ENCODE data around the gene COL25A1. TPM values are rescaled to one million over a fixed set of nuclear protein-coding genes. Genes with fewer than 3 reads are reported as not detected.
A peak's percentile ranks its signal among the peaks of the same experiment; 100 is the strongest.

Gene COL25A1
- 1.1 TPM for polyA plus RNA-seq (2013, experiment 1 of 2; ENCODE audit: insufficient read length)
- 3.0 TPM for polyA plus RNA-seq (2013, experiment 2 of 2; ENCODE audit: insufficient read length)

DNA sequence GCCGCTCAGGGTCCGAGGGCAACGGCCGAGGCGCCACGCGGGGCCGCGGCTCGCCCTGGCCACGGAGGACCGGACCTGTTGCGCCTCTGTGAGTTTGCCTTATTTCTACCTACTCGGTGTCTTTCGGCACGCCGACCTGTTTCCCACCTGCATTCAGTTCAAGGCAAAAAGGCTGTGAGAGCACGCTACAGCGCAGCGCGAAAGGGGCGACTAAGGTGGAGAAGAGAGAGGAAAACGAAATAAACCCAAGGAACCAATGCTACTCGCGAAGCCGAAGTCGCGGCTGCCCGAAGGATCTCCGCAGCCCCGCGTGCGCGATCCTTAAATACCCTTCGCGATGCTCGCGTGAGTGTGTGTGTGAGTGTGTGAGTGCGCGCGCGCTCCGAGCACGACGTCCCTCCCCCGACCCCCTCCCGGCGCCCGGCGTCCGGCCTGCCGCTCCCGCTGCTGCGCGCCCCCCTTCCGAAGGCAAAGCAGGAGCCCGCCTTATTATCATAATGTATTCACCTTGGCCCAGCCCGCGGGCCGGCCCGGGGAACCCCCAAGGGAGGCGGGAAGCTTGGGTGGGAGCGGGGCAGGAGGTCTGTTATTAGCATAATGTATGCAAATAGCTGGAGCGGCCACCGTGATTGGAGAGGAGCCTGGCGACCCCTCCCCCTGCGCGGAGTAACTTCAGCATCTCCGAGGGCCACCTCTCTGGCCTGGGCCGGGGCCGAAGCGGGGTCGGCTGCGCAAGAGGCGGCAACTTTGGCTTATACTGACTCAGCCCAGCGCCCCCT, at the start of gene COL25A1:
Gene COL25A1 (minus strand): TSS at position 298 of the 779 bp plus-strand sequence.
- peak; percentile 63 for DNase-seq

DNA sequence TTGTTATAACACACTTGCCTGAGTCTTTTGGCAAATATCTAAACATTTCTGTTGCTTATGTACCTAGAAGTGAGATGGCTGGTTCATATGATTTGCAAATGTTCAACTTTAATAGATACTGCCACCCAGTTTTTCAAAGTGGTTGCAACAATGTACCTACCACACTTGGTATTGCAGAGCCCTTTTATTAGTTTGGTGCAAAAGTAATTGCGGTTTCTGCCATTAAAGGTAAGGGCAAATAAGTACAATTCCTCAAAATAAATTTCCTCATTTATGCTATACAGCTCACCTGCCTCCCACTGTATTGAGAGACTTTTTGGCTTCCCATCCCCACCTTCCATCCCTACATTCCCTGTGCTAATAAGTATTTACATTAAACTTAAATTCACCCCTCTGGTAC, 47.7 kb upstream of the COL25A1 start:
- no peak for DNase-seq

DNA sequence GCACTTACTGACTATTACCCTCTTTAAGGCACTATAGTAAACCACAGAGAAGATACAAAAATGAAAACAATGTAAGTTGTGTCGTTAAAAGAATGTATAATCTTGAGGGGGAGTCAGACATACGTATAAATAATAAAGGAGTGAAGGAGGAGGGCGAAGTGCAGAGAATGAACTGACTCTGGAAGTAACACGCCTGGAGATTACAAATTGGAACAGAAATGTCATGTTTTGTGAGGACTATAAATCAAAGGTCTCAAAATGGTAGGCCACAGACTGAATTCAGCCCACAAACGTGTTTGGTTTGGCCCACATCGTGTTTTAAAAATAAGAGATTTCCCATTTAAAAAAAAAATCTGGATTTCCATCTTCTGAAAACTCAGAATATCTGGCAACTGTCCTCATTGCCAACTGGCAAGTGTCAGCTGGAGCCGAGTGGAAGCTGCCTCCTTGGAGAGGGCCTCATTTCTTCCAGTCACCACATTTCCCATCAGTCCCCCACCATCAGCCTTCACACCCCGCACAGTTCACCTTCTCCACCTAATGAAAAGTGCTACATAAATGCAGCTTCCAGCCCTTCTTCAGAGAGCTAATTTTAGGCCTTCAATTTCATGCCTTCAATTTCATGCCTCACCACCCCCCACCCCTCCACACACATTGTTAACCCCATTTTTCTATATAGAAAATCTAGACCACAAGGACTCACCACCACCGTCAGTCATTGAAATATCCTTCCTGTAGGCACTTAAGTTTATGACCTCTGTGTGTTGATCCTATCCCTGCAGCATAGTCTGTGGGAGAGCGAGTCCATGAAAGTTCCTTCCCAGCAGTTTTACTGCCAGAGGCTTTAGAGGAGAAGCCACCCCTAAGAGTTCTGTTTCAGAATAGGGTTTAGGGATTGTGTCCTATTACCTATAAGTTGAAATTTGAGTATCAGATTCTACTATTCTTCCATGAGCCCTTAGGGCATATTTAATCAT, 32.0 kb upstream of the COL25A1 start:
- DNase-seq: no peak

DNA sequence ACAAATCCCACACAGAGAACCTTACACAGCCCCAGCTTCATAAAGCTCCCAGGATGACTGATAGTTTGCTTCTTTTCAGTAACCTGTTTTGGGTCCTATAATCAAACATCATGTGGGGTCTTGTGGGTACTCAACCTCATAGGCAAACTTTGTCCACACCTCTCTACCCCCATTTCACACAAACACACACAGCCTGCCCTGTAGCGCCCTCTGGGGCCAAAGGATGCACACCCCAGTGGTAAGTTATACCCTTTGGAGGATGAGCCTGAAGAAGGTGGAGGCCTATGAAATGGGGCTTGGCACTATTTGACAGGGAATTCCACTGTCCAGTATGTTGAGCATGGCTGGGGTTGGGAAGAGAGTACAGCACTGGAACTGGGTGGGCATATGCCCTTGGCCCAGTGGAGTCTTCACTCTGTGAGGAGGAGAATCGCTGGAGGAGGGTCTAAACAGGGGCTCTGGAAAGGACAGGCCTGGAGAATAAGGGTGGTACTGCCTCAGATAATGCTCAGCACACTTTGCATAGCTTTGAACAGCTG, 30.5 kb upstream of the COL25A1 start:
- peak; percentile 4 for DNase-seq

DNA sequence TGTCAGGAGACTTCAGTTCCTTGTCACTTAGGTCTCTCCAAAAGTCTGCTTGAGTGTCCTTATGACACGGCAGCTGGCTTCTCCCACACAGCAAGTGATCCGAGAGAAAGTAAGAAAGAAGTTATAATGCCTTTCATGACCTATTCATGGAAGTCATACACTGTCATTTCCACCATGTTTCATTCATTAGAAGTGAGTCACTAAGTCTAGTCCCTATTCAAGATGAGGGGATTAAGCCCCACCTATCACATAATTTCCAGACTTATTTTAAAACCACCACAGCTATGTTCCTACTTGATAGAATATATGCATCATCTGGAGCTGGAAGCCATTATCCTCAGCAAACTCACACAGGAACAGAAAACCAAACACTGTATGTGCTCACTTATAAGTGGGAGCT, 25.2 kb upstream of the COL25A1 start:
- peak; percentile 23 for DNase-seq

DNA sequence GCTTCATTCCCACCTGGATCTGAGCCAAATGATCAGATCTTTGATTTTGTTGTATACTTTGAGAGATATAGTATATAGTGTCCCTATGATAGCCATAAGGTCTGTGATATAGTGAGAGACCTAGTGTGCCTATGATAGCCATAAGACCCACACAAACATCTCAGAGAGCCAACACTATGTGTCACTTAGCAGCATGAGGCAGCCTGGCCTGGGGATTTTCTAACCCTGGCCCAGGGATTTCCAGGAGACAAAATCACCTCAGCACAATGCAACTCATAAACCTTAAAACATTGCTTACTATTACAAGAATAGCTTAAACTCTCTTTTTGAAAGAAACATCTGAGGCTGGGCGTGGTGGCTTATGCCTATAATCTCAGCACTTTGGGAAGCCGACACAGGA, 23.2 kb upstream of the COL25A1 start:
- no peak for DNase-seq

DNA sequence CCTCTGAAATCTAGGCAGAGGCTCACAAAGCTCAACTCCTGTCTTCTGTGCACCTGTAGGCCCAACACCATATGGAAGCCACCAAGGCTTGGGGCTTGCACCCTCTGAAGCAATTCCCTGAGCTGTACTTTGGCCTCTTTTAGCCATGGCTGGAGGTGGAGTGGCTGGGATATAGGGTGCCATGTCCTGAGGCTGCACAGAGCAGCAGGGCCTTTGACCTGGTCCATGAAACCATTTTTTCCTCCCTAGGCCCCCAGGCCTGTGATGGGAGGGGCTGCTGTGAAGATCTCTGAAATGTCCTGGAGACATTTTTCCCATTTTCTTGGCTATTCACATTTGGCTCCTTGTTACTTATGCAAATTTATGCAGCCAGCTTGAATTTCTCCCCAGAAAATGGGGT, 20.9 kb upstream of the COL25A1 start:
- no peak for DNase-seq

DNA sequence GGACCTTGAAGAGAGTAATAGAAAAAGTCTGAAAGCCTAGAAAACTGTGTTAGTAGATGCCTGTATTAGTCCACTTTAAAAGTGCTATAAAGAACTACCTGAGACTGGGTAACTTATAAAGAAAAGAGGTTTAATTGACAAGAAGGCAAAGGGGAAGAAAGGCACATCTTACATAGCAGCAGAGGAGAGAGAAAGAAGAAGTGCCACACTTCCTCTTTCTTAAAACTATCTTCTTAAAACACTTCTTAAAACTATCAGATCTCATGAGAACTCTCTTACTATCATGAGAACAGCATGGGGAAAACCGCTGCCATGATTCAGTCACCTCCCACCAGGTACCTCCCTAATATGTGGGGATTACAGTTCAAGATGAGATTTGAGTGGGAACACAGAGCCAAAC, 18.8 kb upstream of the COL25A1 start:
- no peak for DNase-seq

DNA sequence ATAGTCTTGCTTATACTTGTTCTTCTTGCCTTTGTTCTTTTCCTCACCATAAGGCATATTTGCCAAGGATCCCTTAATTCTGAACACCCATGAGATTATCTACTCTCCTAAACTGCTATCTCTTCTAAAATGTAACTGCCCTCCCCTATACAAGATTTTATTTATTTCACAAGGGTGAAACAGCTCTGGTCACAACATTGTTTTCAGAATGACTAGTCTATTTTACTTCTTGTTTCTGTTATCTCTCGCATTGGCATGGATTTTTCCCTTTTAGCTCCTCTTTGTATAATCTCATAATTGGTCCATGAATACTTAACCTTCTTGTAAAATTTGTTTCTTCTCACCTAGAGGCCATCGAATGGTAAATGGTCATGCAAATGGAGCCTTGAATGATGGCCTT, 17.2 kb upstream of the COL25A1 start:
- no peak for DNase-seq

DNA sequence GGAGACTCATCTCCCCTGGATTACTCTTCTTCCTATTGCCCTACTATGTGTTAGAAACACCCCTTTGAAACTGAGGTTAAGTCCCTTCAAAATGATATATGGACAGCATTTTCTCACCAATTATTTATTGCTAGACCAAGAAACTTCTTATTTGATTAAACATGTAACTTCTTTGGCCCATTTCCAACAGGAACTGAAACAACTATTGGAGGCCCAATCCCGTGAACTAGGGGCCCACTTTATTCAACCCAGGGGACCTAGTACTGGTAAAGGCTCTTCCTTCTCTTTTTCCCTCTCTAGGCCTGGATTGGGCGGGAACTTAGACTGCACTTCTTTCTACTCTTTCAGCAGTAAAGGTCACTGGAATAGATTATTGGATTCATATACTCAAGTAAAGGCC, 16.7 kb upstream of the COL25A1 start:
- no peak for DNase-seq

DNA sequence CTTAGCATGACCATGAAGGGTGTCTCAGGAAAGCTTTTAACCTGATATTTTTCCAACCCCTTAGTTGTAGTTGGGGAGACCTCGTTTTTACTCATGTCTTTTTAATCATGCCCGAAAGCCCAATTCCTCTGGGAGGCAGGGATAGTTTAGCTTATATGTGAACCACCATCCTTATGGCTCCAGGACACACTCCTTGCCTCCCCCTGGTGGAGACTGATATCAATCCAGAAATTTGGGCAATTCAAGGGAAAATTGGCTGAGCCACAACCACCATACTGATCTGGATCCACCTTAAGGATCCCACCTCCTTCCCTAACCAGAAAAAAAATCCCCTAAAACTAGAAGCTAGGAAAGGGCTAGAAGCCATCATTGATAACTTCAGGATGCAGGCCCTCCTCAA, 13.4 kb upstream of the COL25A1 start:
- peak; percentile 32 for DNase-seq

DNA sequence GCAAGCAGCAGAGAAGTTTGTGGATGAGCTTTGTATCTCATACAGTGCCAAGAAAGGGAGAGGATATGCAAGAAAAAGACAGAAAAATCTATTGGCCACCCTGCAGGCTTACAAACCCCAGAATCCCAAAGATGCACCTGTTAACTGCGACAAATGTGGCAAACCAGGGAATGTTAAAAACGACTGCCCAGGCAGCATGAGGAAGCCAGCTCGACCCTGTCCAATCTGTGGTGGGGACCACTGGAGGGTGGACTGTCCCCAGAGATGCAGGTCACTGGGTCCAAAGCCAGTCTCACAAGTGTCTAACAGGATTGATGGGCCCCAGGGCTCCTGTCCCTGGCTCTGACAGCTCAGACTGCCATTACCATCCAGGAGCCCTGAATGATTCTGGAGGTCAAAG, 12.9 kb upstream of the COL25A1 start:
- no peak for DNase-seq

DNA sequence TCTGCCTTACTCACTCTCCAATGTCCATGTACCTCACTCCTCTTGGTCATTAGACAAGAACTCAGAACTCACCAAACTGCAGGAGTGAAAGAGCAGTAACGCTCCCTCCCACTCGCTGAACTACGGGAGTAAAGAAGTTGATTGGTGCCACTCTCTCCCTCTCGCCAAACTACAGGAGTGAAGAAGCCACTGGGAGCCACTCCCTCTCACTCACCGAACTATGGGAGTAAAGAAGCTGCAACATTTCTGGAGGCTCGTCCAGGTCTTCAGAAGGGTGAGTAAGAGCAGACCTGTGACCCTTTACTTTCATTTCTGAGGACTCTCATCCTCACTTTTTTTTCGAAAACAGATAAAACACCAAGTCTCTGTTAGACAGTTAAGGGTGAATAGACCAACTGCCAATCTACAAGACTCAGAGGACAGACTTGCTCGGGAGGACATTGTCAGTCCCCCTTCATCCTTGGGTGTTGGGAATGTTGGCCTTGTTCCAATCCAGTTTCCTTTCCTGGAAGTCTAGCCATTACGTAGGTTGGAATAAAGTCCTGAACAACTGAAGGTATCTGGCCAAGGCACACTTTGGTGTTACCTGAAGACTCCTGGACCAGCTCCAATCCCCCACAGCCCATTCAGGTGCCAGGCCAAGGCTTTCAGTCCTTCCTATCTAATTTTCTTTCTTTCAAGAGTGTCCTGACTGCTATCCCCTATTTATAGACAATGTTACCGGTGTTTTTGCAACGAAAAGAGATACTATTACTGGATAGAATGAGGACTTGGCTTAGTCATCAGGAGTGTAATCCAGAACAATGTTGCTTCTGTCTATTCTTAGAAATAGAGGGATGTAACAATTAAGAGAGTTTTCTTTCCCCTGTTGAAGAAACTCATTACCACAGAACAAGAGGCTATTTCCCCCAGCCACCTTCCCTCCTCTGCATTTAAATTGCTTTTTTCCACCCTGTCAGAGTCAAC, 11.0 kb upstream of the COL25A1 start:
- peak; percentile 8 for DNase-seq

DNA sequence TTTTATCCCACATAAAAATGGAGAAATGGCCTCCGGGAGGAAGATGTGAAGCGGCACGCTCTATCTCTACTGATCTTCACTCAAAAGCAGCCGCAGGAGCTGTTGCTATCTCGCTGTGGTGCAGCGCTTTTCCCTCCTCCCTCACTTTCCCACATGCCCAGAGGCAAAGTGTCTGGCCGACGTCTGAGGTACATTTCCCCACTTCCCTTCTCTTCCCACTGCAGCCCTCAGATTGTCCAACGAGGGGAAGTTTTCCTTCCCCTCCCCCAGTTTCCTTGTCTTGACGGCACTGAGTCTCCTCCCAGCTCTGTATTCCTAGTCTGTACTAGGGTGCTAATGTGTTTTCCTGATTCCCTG, 660 bp upstream of the COL25A1 start:
- peak; percentile 40 for DNase-seq

DNA sequence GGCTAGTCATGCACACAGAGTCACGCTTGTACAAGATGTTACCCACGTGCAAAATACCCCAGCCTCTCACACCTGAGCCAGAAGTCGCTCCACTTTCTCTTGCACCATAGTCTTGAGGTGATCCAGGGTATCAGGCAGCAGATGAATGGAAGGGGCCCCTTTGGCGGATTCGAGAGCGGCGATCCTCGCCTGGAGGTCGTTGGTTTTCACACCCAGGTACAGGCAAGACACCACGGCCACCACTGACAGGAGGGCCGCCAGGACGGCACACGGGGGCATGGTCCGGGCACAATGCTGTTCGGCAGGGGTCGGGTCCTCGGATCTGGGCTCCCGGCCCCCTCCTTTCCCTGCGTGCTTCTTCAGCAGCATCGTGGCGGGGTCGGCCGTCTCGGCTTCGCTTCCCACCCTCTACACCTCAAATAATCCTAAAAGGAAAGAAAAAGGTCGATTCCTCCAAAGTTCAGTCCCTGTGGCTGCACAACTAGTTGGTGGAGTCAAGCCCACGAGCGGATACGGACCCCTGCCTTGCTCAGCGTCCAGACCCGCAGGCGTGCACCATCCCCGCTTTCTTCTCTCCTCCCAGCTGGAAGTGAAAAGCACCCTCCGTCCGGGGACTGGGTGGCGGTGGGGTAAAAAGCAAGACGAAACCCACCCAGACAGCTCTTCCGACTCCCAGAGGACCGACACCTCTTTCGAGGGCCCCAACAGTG, 652 bp downstream of the COL25A1 start:
- no peak for DNase-seq

DNA sequence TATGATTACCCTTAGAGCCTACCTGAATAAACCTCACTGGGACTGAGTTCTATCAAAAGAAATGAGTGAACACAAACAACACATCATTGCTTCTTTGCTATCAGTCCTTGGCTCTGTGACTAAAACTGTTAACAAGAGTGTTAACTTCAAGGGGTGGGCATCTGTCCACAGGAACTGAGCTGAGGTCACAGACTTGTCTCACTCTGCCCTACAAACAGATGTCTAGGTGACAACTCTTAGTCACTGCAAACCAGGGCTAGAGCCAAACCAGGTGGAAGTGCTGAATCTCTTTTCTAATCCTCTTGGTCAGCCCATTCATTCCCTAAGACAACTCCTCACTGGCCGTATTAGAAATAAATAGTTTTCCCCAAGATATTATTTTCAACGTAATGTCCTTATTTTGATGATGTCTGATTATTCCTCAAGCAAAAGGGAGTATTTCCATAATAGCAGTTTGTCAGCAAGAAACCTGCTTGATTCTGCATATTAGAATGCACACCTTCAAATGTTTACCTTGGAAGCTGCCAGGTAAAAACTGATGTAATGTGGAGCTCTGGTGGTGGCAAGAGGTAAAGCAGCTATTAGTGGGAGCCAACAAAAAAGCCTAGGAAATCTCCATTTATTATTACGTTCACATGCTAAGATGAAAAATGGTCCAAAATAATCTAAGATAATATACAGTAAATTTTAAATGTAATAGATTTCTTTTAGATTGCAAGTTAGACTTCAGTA, 4.0 kb downstream of the COL25A1 start:
- no peak for DNase-seq

DNA sequence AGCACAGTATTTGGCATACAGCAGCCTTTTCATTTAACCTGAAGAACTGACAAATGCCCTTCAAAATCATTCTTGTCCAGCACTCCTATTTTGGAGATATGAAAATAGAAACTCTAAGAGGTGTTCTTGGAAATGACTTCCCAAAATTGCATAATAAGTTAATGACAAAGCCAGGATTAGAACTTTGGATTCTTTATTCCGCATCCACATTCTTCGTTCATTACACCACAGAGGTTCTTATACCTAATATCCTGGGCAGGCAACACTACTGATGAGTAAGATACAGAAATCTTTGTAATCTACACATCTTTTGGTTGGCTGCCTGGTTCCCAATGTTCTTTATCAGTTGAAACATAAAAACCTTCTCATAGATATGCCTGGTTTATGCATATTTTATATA, 5.9 kb downstream of the COL25A1 start:
- no peak for DNase-seq

DNA sequence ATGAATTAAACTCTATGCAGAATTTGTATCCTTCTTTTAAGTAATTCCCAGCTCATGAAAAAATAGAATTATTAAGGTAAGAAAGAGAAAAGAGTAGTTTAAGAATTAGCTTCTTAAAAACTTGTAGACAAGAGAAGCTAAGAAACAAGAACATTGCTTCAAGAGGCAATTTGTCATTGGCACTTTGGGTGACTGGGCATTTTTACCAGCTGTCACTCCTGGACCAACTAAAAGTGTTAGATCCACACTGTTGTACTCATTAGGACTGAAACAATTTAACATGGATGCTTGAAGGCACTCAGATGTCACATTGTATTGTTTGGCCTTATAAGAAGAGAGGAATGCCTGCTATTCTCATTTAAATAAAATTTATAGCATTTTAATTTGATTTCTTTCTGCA, 7.4 kb downstream of the COL25A1 start:
- no peak for DNase-seq

DNA sequence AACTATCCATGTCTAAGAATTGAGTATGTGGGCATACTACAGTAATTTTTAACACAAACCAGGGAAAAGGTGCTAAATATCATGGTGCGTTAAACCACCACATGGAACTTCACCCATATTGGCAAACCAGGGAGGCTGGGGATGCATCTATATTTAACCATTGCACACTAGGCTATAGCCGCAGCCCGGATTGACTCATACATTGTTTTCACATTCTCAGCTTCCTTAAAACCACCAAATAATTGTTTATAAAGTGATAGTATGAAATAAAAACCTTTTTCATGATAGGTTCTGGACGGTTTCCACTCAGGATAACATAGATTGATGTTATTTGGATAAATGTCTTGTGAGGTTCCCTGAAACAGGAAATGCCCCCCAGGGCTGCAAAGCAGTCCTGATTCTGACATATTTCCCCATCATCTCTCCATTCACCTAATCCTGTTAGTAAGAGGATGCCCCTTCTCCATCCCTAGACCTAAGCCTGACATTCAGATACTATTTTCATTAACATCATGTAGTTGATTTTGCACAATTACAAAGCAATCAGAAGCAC, 7.9 kb downstream of the COL25A1 start:
- peak; percentile 62 for DNase-seq

DNA sequence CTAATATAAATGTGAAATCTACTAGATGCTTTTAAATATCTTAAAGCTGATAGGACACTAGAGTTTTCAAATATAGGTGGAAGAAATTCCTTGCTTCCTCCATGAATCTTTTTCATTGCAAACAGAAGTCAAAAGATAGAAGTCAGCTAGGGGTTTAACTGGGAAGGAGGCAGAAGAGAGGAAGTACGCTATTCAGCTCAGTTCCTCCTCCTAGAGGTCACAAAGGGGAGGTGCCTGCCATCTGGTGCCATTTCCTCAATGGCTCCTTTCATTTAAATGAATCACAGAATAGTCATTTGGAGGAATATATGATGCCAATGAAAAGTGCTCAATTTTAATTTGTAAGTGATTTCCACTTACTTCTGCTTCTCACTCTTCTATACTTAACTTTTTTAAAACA, 8.5 kb downstream of the COL25A1 start:
- no peak for DNase-seq

All from fibroblast of skin of back (primary cell).